K562 (cell line): ENCODE measurements around the gene RNPEP. TPM values are rescaled to one million over a fixed set of nuclear protein-coding genes. Genes with fewer than 3 reads are reported as not detected.

Experiments
- ARID4B ChIP-seq: sonication (generic); formaldehyde crosslinking; IDR thresholded peaks from 2 replicates; pipeline ENCODE4 v1.8.0; 2022; ENCODE audit warnings: mild to moderate bottlenecking, missing genetic modification reagents
- BDP1 ChIP-seq: IDR thresholded peaks from 3 replicates; pipeline ENCODE4 v1.6.1; 2011; ENCODE audit not compliant: insufficient read length, insufficient read depth
- CBX8 ChIP-seq: fragments of 200-600 bp; sonication (generic); IDR thresholded peaks from 2 replicates; pipeline ENCODE4 v1.6.1; 2012; ENCODE audit warnings: borderline replicate concordance, mixed run types, low read depth, mild to moderate bottlenecking, moderate library complexity, mixed read lengths, low read length, control low read depth, inconsistent platforms; ENCODE audit not compliant: poor library complexity, severe bottlenecking; ENCODE audit errors: extremely low read depth
- CREB5 ChIP-seq: fragments of 250-450 bp; sonication (Bioruptor Pico); IDR thresholded peaks from 2 replicates; pipeline ENCODE4 v1.5.0; 2020; ENCODE audit warnings: mild to moderate bottlenecking
- ERF ChIP-seq: fragments of 450-650 bp; formaldehyde crosslinking; IDR thresholded peaks from 2 replicates; pipeline ENCODE4 v1.4.0; 2020; ENCODE audit warnings: mild to moderate bottlenecking, mixed read lengths
- GMEB1 ChIP-seq: fragments of 250-450 bp; sonication (Bioruptor Pico); IDR thresholded peaks from 2 replicates; pipeline ENCODE4 v1.4.0; 2020; ENCODE audit warnings: mild to moderate bottlenecking
- MLLT1 ChIP-seq, 2 experiments: fragments of 450-650 bp; IDR thresholded peaks; 2 replicates each; pipeline ENCODE4 v1.6.1; 2016
- MYC ChIP-seq, 2 experiments: fragments of 250-450 bp in 1 of 2; sonication (Bioruptor Pico) in 1 of 2; IDR thresholded peaks; 2 replicates each; pipeline versions ENCODE4 v1.5.1 to v1.6.1; 2012 to 2021; ENCODE audit warnings: low read depth in 2 of 2, borderline replicate concordance in 1 of 2, improper control_type of control experiment in 1 of 2, low read length in 1 of 2, mild to moderate bottlenecking in 1 of 2, moderate library complexity in 1 of 2
- MYNN ChIP-seq, 2 experiments: sonication (generic); formaldehyde crosslinking in 1 of 2; IDR thresholded peaks; 2 replicates each; pipeline versions ENCODE4 v1.5.0 to v1.6.1; 2016 to 2020; ENCODE audit warnings: antibody characterized with exemption in 1 of 2, missing genetic modification reagents in 1 of 2
- RBM39 ChIP-seq: fragments of 200-400 bp; formaldehyde crosslinking; optimal IDR thresholded peaks from 2 replicates; pipeline ENCODE3; 2018; ENCODE audit warnings: low read depth, low read length
- SMARCB1 ChIP-seq: IDR thresholded peaks from 2 replicates; pipeline ENCODE4 v1.6.1; 2011; ENCODE audit warnings: improper control_type of control experiment, low read depth; ENCODE audit not compliant: insufficient read length
- ZBTB43 ChIP-seq: sonication (generic); formaldehyde crosslinking; IDR thresholded peaks from 2 replicates; pipeline ENCODE4 v1.8.0; 2023; ENCODE audit warnings: mild to moderate bottlenecking, missing genetic modification reagents
- ZNF143 ChIP-seq: sonication (generic); formaldehyde crosslinking; IDR thresholded peaks from 2 replicates; pipeline ENCODE4 v1.9.0; 2022; ENCODE audit warnings: mild to moderate bottlenecking, missing genetic modification reagents
- ZNF668 ChIP-seq: fragments of 250-450 bp; sonication (Bioruptor Pico); IDR thresholded peaks from 2 replicates; pipeline ENCODE4 v1.8.0; 2022; ENCODE audit warnings: mild to moderate bottlenecking, inconsistent platforms
- polyA plus RNA-seq, 8 experiments: library from polyadenylated mRNA; depleted of rRNA in 4 of 8; stranded (reverse) in 5 of 8; unstranded in 3 of 8; fragments of >200 nt; fragmentation: Nextera tagmentation in 2 of 8; fragmentation: Illumina TruSeq in 1 of 8; extraction: Ambion mirVana in 2 of 8; extraction: Trizol in 1 of 8; gene quantifications; 2 replicates each; pipeline versions ENCODE4 v1.2.1 to v1.2.3, GENCODE V29; 2011 to 2014; ENCODE audit warnings: inconsistent platforms in 1 of 8, missing spikeins in 1 of 8
- total RNA-seq, 7 experiments: library from RNA; depleted of rRNA in 6 of 7; stranded (reverse); fragments of >200 nt in 6 of 7; fragmentation: Illumina TruSeq in 2 of 7; extraction: Trizol in 2 of 7; gene quantifications; 2 replicates each; pipeline versions ENCODE4 v1.2.1 to v1.2.3, GENCODE V29; 2011 to 2021; ENCODE audit warnings: low replicate concordance in 1 of 7

The RNPEP gene
- total and polyA plus RNA-seq, 9 of the 15 experiments (the other 6 are each of a cell fraction or from before 2014, with no cell fraction given) = 27.5 to 131 (median 63.4) TPM

- TF ChIP-seq CREB5 = no peak
- TF ChIP-seq MYNN (IDR thresholded peaks at IDR 0.05) = no peak
- TF ChIP-seq MYNN (CRISPR knock-in tag; IDR thresholded peaks at IDR 0.05) = no peak
- no peak for TF ChIP-seq ARID4B
- TF ChIP-seq ERF = 0 out of 2 replicates have a peak, but pooled peaks have one; percentile 23
- TF ChIP-seq ZNF668 = no peak
- TF ChIP-seq MLLT1 (IDR thresholded peaks at IDR 0.05) = 0 out of 4 replicates have a peak, but pooled peaks of 1 of the 2 experiments have one; percentile 11
- no peak for TF ChIP-seq CBX8
- no peak for TF ChIP-seq MYC (IDR thresholded peaks at IDR 0.05; ENCODE audit: low read depth, low read length)
- no peak; the same call in 1 of the 2 replicates for TF ChIP-seq MYC (CRISPR knock-in tag; IDR thresholded peaks at IDR 0.05; ENCODE audit: borderline replicate concordance, low read depth)
- TF ChIP-seq ZBTB43 (CRISPR knock-in tag) = no peak; the same call in 1 of the 2 replicates
- TF ChIP-seq GMEB1 (CRISPR knock-in tag) = no peak
- TF ChIP-seq SMARCB1 = no peak
- TF ChIP-seq ZNF143 (CRISPR knock-in tag) = 0 out of 2 replicates have a peak, but pooled peaks have one; percentile 59
- no peak for TF ChIP-seq RBM39
- TF ChIP-seq BDP1 = no peak
Observed at GRCh38 chr1:201955729-201956143, 26.7 kb upstream of the RNPEP start (continued).
